ENCODE measurements around the gene ADSS1. TPM values are rescaled to one million over a fixed set of nuclear protein-coding genes. Genes with fewer than 3 reads are reported as not detected.

The ADSS1 gene
- polyA plus RNA-seq, 1 of the 3 experiments (the other 2 are of a cell fraction), result 14.3 TPM

DNA sequence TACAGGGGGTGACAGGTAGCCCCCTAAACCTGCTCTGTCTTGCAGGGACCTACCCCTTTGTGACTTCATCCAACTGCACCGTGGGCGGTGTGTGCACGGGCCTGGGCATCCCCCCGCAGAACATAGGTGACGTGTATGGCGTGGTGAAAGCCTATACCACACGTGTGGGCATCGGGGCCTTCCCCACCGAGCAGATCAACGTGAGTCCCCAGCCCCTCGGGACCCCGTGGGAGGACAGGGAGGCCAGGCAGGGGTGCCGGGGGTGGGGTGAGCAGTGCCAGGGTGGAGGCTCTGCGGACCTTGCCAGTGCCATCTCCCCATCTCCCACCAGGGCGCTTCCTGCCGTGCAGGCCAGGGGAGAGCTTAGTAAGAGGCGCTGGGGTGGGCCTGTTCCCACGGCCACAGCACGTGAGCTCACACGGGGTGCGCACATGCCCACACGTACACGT lies 17.8 kb downstream of the ADSS1 start (continued):
- TF ChIP-seq, protein P1, sequence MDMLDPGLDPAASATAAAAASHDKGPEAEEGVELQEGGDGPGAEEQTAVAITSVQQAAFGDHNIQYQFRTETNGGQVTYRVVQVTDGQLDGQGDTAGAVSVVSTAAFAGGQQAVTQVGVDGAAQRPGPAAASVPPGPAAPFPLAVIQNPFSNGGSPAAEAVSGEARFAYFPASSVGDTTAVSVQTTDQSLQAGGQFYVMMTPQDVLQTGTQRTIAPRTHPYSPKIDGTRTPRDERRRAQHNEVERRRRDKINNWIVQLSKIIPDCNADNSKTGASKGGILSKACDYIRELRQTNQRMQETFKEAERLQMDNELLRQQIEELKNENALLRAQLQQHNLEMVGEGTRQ (IDR thresholded peaks at IDR 0.05; ENCODE audit: borderline replicate concordance, low read depth, low read length), result no peak

DNA sequence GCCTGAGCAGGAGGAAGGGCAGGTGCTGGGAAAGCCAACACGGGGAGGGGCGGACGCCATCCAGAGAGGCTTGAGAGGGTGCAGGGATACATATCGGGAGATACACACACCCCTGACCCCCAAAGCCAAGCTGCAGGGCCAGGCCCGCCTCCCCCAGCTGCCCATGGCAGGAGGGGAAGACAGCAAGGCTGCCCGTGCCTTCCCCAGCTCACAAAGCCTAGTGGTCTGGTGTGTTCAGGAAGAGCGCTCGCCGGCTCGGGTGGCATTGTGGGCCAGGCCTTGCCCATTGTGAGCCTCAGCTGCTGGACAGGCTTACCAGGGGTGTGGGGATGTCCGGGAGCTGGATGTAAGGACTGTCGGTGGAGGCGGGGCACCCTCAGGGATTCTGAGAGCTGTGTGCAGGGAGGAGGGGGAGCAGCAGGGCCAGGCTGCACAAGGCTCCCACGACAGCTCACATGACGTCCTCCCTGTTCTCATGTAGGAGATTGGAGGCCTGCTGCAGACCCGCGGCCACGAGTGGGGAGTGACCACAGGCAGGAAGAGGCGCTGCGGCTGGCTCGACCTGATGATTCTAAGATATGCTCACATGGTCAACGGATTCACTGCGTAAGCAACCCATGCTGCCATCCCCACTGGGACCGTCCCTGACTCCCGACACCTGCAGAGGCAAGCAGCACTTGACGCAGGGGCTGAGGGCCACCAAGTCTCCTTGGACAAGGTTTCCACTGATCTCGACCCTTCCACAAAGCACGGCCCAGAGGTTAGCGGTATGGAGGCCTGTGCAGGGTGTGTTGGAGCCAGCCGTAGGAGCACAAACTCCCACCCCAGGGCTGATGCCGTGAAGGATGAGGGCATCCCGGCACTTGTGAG lies 18.8 kb downstream of the ADSS1 start:
- H3F3A ChIP-seq (replicated peaks; ENCODE audit: insufficient read depth), result no peaks in the 10 kb centered on the region
- H3K27me3 ChIP-seq (ENCODE audit: insufficient read depth), result no peaks in the 10 kb centered on the region
- H3K9me2 ChIP-seq, result no peaks in the 10 kb centered on the region
- no peak overlapping the region for H3K27ac ChIP-seq (ENCODE audit: low read depth in 2 of 2, low read length in 1 of 2)
- ChIA-PET POLR2A (interaction anchor here (0.6 kb wide), 1 partner anchor 8 kb away, joined by 3 read pairs; no protein-coding TSS in a partner anchor), CTCF (interaction anchor here (0.7 to 1.4 kb wide), 2 partner anchors 8 to 26 kb away, joined by 3 read pairs; no protein-coding TSS in a partner anchor)
- H3K9ac ChIP-seq, result no peak overlapping the region
- WGBS (ENCODE audit: low lambda C conversion rate), result 94% methylated on average over 19 of the region's 32 CpGs
- H3K4me1 ChIP-seq (ENCODE audit: control insufficient read depth in 1 of 2, insufficient read depth in 2 of 2, low read depth in 1 of 2, low read length in 1 of 2), result no peaks in the 10 kb centered on the region; a peak in 1 of 4 replicates
- TF ChIP-seq, protein P1 (IDR thresholded peaks at IDR 0.05; ENCODE audit: borderline replicate concordance, low read depth, low read length), result no peak
- no peak for TF ChIP-seq SIN3A (IDR thresholded peaks at IDR 0.05; ENCODE audit: borderline replicate concordance, low read depth, low read length)
- TF ChIP-seq, protein P2, sequence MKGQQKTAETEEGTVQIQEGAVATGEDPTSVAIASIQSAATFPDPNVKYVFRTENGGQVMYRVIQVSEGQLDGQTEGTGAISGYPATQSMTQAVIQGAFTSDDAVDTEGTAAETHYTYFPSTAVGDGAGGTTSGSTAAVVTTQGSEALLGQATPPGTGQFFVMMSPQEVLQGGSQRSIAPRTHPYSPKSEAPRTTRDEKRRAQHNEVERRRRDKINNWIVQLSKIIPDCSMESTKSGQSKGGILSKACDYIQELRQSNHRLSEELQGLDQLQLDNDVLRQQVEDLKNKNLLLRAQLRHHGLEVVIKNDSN (IDR thresholded peaks at IDR 0.05; ENCODE audit: borderline replicate concordance, low read depth), result no peak
- TF ChIP-seq JUND (IDR thresholded peaks at IDR 0.05), result no peak
- TF ChIP-seq, protein P3, sequence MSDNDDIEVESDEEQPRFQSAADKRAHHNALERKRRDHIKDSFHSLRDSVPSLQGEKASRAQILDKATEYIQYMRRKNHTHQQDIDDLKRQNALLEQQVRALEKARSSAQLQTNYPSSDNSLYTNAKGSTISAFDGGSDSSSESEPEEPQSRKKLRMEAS (IDR thresholded peaks at IDR 0.05; ENCODE audit: low read depth), result no peak
- no peak for TF ChIP-seq GABPA (IDR thresholded peaks at IDR 0.05; ENCODE audit: low read depth)
- TF ChIP-seq RXRA (IDR thresholded peaks at IDR 0.05; ENCODE audit: borderline replicate concordance, low read depth), result no peak
- no peak for TF ChIP-seq FOXJ3 (CRISPR knock-in tag; IDR thresholded peaks at IDR 0.05)
- TF ChIP-seq ELF1 (IDR thresholded peaks at IDR 0.05), result no peak
- TF ChIP-seq FOXM1 (IDR thresholded peaks at IDR 0.05; ENCODE audit: low read depth), result no peak
- TF ChIP-seq SMC3 (IDR thresholded peaks at IDR 0.05; ENCODE audit: low read depth, low read length), result no peak
- TF ChIP-seq, protein P4, sequence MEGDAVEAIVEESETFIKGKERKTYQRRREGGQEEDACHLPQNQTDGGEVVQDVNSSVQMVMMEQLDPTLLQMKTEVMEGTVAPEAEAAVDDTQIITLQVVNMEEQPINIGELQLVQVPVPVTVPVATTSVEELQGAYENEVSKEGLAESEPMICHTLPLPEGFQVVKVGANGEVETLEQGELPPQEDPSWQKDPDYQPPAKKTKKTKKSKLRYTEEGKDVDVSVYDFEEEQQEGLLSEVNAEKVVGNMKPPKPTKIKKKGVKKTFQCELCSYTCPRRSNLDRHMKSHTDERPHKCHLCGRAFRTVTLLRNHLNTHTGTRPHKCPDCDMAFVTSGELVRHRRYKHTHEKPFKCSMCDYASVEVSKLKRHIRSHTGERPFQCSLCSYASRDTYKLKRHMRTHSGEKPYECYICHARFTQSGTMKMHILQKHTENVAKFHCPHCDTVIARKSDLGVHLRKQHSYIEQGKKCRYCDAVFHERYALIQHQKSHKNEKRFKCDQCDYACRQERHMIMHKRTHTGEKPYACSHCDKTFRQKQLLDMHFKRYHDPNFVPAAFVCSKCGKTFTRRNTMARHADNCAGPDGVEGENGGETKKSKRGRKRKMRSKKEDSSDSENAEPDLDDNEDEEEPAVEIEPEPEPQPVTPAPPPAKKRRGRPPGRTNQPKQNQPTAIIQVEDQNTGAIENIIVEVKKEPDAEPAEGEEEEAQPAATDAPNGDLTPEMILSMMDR (IDR thresholded peaks at IDR 0.05), result no peak
- no peak for TF ChIP-seq FOSL2 (IDR thresholded peaks at IDR 0.05; ENCODE audit: borderline replicate concordance, low read depth)
- TF ChIP-seq EZH2phosphoT487 (IDR thresholded peaks at IDR 0.05; ENCODE audit: borderline replicate concordance, low read depth), result no peak
- no peak for TF ChIP-seq RAD21 (IDR thresholded peaks at IDR 0.05; ENCODE audit: low read length)
- TF ChIP-seq TCF12 (IDR thresholded peaks at IDR 0.05), result no peak
- DNase-seq, result no peak
- no peaks in the 10 kb centered on the region for H3K79me2 ChIP-seq (ENCODE audit: insufficient read depth)
- H3K4me3 ChIP-seq (ENCODE audit: low read depth in 2 of 2, low read length in 1 of 2), result no peak overlapping the region
- H2AFZ ChIP-seq (ENCODE audit: low read depth), result no peak overlapping the region
- H3K9me3 ChIP-seq, result no peaks in the 10 kb centered on the region
- H4K20me1 ChIP-seq (ENCODE audit: insufficient read depth), result no peaks in the 10 kb centered on the region
- no peak overlapping the region for H3K4me2 ChIP-seq
- H3K36me3 ChIP-seq (replicated peaks in 1 of 2; ENCODE audit: control insufficient read depth in 1 of 2, insufficient read depth in 2 of 2, low read length in 1 of 2), result peaks cover 0 to 5% of the 10 kb centered on the region in 2 experiments

All from SK-N-SH (cell line).